Dendritic cell treated with granulocyte-macrophage colony-stimulating factor and Interleukin-4, amounts not matched to agents 40 ng/mL and 50 ng/mL, for 4 days (primary cell): ENCODE results near the gene MRPL21.
"Not testable (repeated sequence)": the region's sequence is repeated elsewhere in the genome, so short reads cannot be mapped to it uniquely, and the experiment has no call there.

Source experiments
- H3K27ac Mint-ChIP-seq: one replicate; pipeline ENCODE4 v1.8.0; 2022; ENCODE audit warnings: mild to moderate bottlenecking, mixed read lengths
- H3K27me3 Mint-ChIP-seq: one replicate; pipeline ENCODE4 v1.8.0; 2022; ENCODE audit warnings: mild to moderate bottlenecking, mixed read lengths
- H3K36me3 Mint-ChIP-seq: one replicate; pipeline ENCODE4 v1.8.0; 2022; ENCODE audit warnings: low read depth, mixed read lengths
- H3K4me1 Mint-ChIP-seq: one replicate; pipeline ENCODE4 v1.8.0; 2022; ENCODE audit warnings: low read depth, mixed read lengths
- H3K4me3 Mint-ChIP-seq: one replicate; pipeline ENCODE4 v1.8.0; 2022; ENCODE audit warnings: mild to moderate bottlenecking, moderate library complexity, mixed read lengths
- H3K9me3 Mint-ChIP-seq: one replicate; pipeline ENCODE4 v1.8.0; 2022; ENCODE audit warnings: mixed read lengths
- intact Hi-C: fragments of 100-400 bp; cut with micrococcal nuclease; formaldehyde crosslinking; loops from one replicate; pipeline ENCODE4 v1.15.0; 2022

MRPL21 gene

GRCh38 chr11:68857037-68857586 lies 46.5 kb downstream of the MRPL21 start:
- H3K27ac Mint-ChIP-seq: no peak overlapping the region
- intact Hi-C loops: no loop called here
- no peak overlapping the region for H3K4me3 Mint-ChIP-seq
- H3K4me1 Mint-ChIP-seq: peaks cover 5% of the 10 kb centered on the region
- H3K9me3 Mint-ChIP-seq: no peaks in the 10 kb centered on the region
- H3K36me3 Mint-ChIP-seq: no peaks in the 10 kb centered on the region
- peaks cover 24% of the 10 kb centered on the region for H3K27me3 Mint-ChIP-seq

- H3K4me1 Mint-ChIP-seq, H3K27ac Mint-ChIP-seq, H3K36me3 Mint-ChIP-seq, H3K4me3 Mint-ChIP-seq, H3K9me3 Mint-ChIP-seq, intact Hi-C loops: not testable (repeated sequence)
- peaks cover 25% of the 10 kb centered on the region for H3K27me3 Mint-ChIP-seq
Measured at GRCh38 chr11:68856425-68857030, 47.1 kb downstream of the MRPL21 start.

- Mint-ChIP-seq H3K27me3 (peaks cover 25% of the 10 kb centered on the region), H3K4me3 (peak overlapping the region; percentile 77), H3K27ac (peak overlapping the region; percentile 79), H3K36me3 (no peaks in the 10 kb centered on the region), H3K9me3 (no peaks in the 10 kb centered on the region), H3K4me1 (peaks cover 5% of the 10 kb centered on the region)
- intact Hi-C loops: no loop called here
Measured at GRCh38 chr11:68855205-68855981, 48.2 kb downstream of the MRPL21 start.

- intact Hi-C loops: no loop called here
- no peaks in the 10 kb centered on the region for H3K36me3 Mint-ChIP-seq
- H3K27me3 Mint-ChIP-seq: peaks cover 25% of the 10 kb centered on the region
- H3K9me3 Mint-ChIP-seq: no peaks in the 10 kb centered on the region
- peak overlapping the region; percentile 79 for H3K27ac Mint-ChIP-seq
- peaks cover 5% of the 10 kb centered on the region for H3K4me1 Mint-ChIP-seq
- peak overlapping the region; percentile 77 for H3K4me3 Mint-ChIP-seq
Measured at GRCh38 chr11:68854273-68854958, 49.2 kb downstream of the MRPL21 start.

- Mint-ChIP-seq H3K4me3 (no peak overlapping the region), H3K27ac (no peak overlapping the region), H3K27me3 (peaks cover 29% of the 10 kb centered on the region), H3K9me3 (no peaks in the 10 kb centered on the region), H3K4me1 (peaks cover 5% of the 10 kb centered on the region), H3K36me3 (no peaks in the 10 kb centered on the region)
- intact Hi-C loops: no loop called here
Measured at GRCh38 chr11:68852628-68853027, 51.0 kb downstream of the MRPL21 start.

GRCh38 chr11:68848429-68848828 lies 55.2 kb downstream of the MRPL21 start:
- Mint-ChIP-seq H3K9me3 (no peaks in the 10 kb centered on the region), H3K4me1 (peaks cover 9% of the 10 kb centered on the region), H3K4me3 (no peak overlapping the region), H3K36me3 (no peaks in the 10 kb centered on the region), H3K27ac (no peak overlapping the region), H3K27me3 (peaks cover 27% of the 10 kb centered on the region)
- intact Hi-C loops: no loop called here

- Mint-ChIP-seq H3K4me1 (peaks cover 17% of the 10 kb centered on the region), H3K4me3 (no peak overlapping the region), H3K27ac (no peak overlapping the region), H3K27me3 (peaks cover 16% of the 10 kb centered on the region), H3K9me3 (no peaks in the 10 kb centered on the region), H3K36me3 (no peaks in the 10 kb centered on the region)
- intact Hi-C loops: no loop called here
Measured at GRCh38 chr11:68847395-68847794, 56.2 kb downstream of the MRPL21 start.

- H3K4me1 Mint-ChIP-seq: peaks cover 17% of the 10 kb centered on the region
Measured at GRCh38 chr11:68845351-68846002, 58.2 kb downstream of the MRPL21 start.

GRCh38 chr11:68844801-68845200 lies 58.8 kb downstream of the MRPL21 start:
- Mint-ChIP-seq H3K27ac (no peak overlapping the region), H3K36me3 (no peaks in the 10 kb centered on the region), H3K4me3 (no peak overlapping the region), H3K9me3 (no peaks in the 10 kb centered on the region), H3K27me3 (peaks cover 15% of the 10 kb centered on the region), H3K4me1 (peaks cover 20% of the 10 kb centered on the region)
- intact Hi-C loops: no loop called here

More at GRCh38 chr11:68845351-68846002, 58.2 kb downstream of the MRPL21 start:
- Mint-ChIP-seq H3K27me3 (peaks cover 15% of the 10 kb centered on the region), H3K36me3 (no peaks in the 10 kb centered on the region), H3K9me3 (no peaks in the 10 kb centered on the region), H3K27ac (no peak overlapping the region), H3K4me3 (no peak overlapping the region)
- intact Hi-C loops: no loop called here

GRCh38 chr11:68844376-68844775 lies 59.3 kb downstream of the MRPL21 start:
- intact Hi-C loops: no loop called here
- no peaks in the 10 kb centered on the region for H3K36me3 Mint-ChIP-seq
- H3K9me3 Mint-ChIP-seq: no peaks in the 10 kb centered on the region
- peaks cover 15% of the 10 kb centered on the region for H3K27me3 Mint-ChIP-seq
- H3K4me3 Mint-ChIP-seq: no peak overlapping the region
- H3K27ac Mint-ChIP-seq: peak overlapping the region; percentile 84
- peaks cover 25% of the 10 kb centered on the region for H3K4me1 Mint-ChIP-seq

- peaks cover 28% of the 10 kb centered on the region for H3K4me1 Mint-ChIP-seq
- peak overlapping the region; percentile 84 for H3K27ac Mint-ChIP-seq
- H3K9me3 Mint-ChIP-seq: no peaks in the 10 kb centered on the region
- H3K27me3 Mint-ChIP-seq: peaks cover 15% of the 10 kb centered on the region
- peak overlapping the region; percentile 79 for H3K4me3 Mint-ChIP-seq
- intact Hi-C loops: no loop called here
- H3K36me3 Mint-ChIP-seq: no peaks in the 10 kb centered on the region
Measured at GRCh38 chr11:68843703-68844312, 59.8 kb downstream of the MRPL21 start.

- intact Hi-C loops: no loop called here
- H3K4me3 Mint-ChIP-seq: peak overlapping the region; percentile 79
- H3K9me3 Mint-ChIP-seq: no peaks in the 10 kb centered on the region
Measured at GRCh38 chr11:68843052-68843561, 60.5 kb downstream of the MRPL21 start.

GRCh38 chr11:68842427-68843051 lies 61.1 kb downstream of the MRPL21 start:
- Mint-ChIP-seq H3K36me3 (no peaks in the 10 kb centered on the region), H3K9me3 (no peaks in the 10 kb centered on the region), H3K4me3 (peak overlapping the region; percentile 79), H3K4me1 (peaks cover 36% of the 10 kb centered on the region), H3K27me3 (peaks cover 11% of the 10 kb centered on the region), H3K27ac (peak overlapping the region; percentile 84)
- intact Hi-C loops: no loop called here

More at GRCh38 chr11:68843052-68843561, 60.5 kb downstream of the MRPL21 start:
- Mint-ChIP-seq H3K27ac (peak overlapping the region; percentile 84), H3K4me1 (peaks cover 31% of the 10 kb centered on the region), H3K36me3 (no peaks in the 10 kb centered on the region), H3K27me3 (peaks cover 15% of the 10 kb centered on the region)
